GM12865 (cell line): Measurements from ENCODE around the gene TRAFD1.

ENCODE experiments used
- DNase-seq: peaks from one replicate; pipeline ENCODE4 v3.0.0; 2010; ENCODE audit warnings: low read depth
- H3K4me3 ChIP-seq: 2 replicates; pipeline ENCODE4 v1.5.1; 2011; ENCODE audit warnings: mild to moderate bottlenecking, low read depth, low read length, control low read depth
- CTCF ChIP-seq: IDR thresholded peaks from 2 replicates; pipeline ENCODE4 v1.5.1; 2011; ENCODE audit warnings: low read length, control low read depth, low read depth, inconsistent platforms; ENCODE audit not compliant: insufficient read depth; ENCODE audit errors: missing control alignments

TRAFD1 gene

GRCh38 chr12:112185093-112185923 lies 59.9 kb downstream of the TRAFD1 start:
- TF ChIP-seq CTCF: no peak
- no peak overlapping the region for H3K4me3 ChIP-seq
- DNase-seq: no peak

DNA sequence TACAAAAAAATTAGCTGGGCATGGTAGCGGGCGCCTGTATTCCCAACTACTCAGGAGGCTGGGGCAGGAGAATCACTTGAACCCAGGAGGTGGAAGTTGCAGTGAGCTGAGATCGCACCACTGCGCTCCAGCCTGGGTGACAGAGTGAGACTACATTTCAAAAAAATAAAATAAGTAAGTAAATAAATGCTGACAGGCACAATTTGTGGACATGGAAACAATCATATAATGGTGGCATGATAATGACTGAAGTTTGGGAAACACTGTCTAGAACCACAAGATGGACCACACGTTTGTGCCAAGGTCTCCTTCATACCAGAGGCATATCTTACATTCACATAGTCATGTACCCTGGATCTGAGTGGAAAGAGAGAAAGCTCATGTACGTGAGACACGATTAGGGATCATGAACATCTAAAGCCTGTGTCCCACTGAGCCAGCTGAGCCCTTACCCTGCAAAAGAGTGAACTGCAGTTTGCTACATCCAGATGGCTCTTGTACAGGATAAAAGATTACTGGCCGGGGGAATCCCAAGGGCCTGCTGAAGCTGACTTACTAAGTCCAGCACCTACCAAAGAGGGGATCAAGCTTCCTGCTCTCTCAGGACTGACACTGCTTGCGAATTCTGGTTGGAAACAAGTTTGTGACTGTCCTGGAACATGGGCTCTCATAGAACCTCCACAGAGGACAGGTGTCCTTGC lies 62.9 kb downstream of the TRAFD1 start:
- no peak for TF ChIP-seq CTCF
- no peak for DNase-seq
- H3K4me3 ChIP-seq: no peak overlapping the region

GRCh38 chr12:112190231-112191025 lies 65.1 kb downstream of the TRAFD1 start:
- no peak for DNase-seq
- no peak overlapping the region for H3K4me3 ChIP-seq
- TF ChIP-seq CTCF: no peak

DNA sequence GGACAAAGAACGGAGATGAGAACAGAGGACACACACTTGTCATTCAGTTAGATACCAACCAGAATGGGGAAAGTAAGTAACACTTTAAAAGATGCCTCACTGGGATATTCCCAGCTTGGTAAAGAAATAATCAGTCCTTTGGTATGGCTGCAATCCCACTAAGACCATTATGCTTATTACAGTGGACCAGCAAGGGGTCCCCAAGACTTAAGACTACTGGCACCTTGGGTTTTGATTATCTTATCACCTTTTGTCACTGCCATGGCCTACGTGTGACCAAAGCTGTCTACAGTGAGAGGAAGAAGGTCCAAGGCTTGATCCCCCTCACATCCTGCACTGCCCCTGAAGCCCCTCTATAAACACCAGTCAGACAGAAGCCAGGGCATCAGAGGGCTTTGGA lies 65.8 kb downstream of the TRAFD1 start:
- TF ChIP-seq CTCF: no peak
- DNase-seq: no peak
- no peak overlapping the region for H3K4me3 ChIP-seq

GRCh38 chr12:112191840-112192321 lies 66.5 kb downstream of the TRAFD1 start:
- no peak for TF ChIP-seq CTCF
- H3K4me3 ChIP-seq: no peak overlapping the region
- no peak for DNase-seq

GRCh38 chr12:112192475-112192874 lies 67.1 kb downstream of the TRAFD1 start:
- DNase-seq: no peak
- TF ChIP-seq CTCF: no peak
- no peak overlapping the region for H3K4me3 ChIP-seq
